ENCODE data around the gene PVR. TPM values are rescaled to one million over a fixed set of nuclear protein-coding genes. Genes with fewer than 3 reads are reported as not detected.

PVR gene
- total and polyA plus RNA-seq, 9 of the 15 experiments (the other 6 are each of a cell fraction or from before 2014, with no cell fraction given): 0.89 to 14.5 (median 9.8) TPM

DNA sequence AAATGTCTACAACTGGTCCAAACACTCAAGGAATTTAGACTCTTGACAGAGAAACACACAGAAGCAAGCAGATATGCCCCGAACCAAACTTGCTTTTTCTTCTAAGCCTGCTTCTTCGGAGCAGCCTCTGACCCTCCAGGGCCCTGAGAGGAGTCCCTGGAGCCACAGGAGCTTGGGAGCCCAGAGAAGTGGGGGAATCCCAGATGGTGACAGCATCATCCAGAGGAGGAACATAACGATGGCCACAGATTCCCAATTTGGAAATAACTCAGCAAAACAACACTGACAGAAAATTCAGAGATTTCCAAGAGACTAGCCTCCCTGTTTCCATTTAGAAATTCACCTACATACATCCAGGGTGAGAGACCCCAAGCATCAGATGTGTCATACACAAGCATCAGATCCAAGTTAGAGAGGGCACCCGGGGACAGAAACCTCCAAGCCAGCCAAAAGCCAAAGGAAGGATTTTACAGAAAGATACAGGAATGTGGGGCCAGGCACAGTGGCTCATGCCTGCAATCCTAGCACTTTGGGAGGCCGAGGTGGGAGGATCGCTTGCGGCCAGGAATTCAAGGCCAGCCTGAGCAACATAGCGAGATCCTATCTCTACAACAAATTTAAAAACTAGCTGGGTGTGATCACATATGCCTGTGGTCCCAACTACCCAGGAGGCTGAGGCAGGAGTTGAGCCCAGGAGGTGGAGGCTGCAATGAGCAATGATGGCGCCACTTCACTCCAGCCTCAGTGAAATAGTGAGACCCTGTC is 2.0 kb upstream of the PVR start:
- H3K9me1 ChIP-seq (ENCODE audit: control insufficient read depth, insufficient read depth, low read length): no peaks in the 10 kb centered on the region
- TF ChIP-seq, protein P1, sequence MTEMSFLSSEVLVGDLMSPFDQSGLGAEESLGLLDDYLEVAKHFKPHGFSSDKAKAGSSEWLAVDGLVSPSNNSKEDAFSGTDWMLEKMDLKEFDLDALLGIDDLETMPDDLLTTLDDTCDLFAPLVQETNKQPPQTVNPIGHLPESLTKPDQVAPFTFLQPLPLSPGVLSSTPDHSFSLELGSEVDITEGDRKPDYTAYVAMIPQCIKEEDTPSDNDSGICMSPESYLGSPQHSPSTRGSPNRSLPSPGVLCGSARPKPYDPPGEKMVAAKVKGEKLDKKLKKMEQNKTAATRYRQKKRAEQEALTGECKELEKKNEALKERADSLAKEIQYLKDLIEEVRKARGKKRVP (CRISPR knock-in tag; IDR thresholded peaks at IDR 0.05): no peak
- TF ChIP-seq TCF7 (IDR thresholded peaks at IDR 0.05; ENCODE audit: borderline replicate concordance) (no peak), LCOR (CRISPR knock-in tag; IDR thresholded peaks at IDR 0.05) (no peak), SRSF3 (IDR thresholded peaks at IDR 0.05; ENCODE audit: insufficient read depth, low read length) (no peak), ZFX (CRISPR knock-in tag; IDR thresholded peaks at IDR 0.05) (no peak), CBX8 (IDR thresholded peaks at IDR 0.05; ENCODE audit: borderline replicate concordance, extremely low read depth, low read depth, low read length, poor library complexity, severe bottlenecking) (no peak), NONO (IDR thresholded peaks at IDR 0.05; ENCODE audit: low read depth in 2 of 2, low read length in 1 of 2) (no peak), TAF7 (tag; IDR thresholded peaks at IDR 0.05) (no peak), DNMT1 (IDR thresholded peaks at IDR 0.05) (no peak)
- TF ChIP-seq, protein P2, sequence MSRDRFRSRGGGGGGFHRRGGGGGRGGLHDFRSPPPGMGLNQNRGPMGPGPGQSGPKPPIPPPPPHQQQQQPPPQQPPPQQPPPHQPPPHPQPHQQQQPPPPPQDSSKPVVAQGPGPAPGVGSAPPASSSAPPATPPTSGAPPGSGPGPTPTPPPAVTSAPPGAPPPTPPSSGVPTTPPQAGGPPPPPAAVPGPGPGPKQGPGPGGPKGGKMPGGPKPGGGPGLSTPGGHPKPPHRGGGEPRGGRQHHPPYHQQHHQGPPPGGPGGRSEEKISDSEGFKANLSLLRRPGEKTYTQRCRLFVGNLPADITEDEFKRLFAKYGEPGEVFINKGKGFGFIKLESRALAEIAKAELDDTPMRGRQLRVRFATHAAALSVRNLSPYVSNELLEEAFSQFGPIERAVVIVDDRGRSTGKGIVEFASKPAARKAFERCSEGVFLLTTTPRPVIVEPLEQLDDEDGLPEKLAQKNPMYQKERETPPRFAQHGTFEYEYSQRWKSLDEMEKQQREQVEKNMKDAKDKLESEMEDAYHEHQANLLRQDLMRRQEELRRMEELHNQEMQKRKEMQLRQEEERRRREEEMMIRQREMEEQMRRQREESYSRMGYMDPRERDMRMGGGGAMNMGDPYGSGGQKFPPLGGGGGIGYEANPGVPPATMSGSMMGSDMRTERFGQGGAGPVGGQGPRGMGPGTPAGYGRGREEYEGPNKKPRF (IDR thresholded peaks at IDR 0.05; ENCODE audit: low read depth, low read length): no peak
- CTCF ChIA-PET (ENCODE audit: low intra/inter-chr PET ratio): no interaction called here
- H3K79me2 ChIP-seq (ENCODE audit: control insufficient read depth, insufficient read depth, low read length): peaks cover 7% of the 10 kb centered on the region; the same call in 2 of the 3 replicates
- no peaks in the 10 kb centered on the region for H4K20me1 ChIP-seq (replicated peaks; ENCODE audit: control insufficient read depth, insufficient read depth, low read length)
- peaks cover 5 to 16% of the 10 kb centered on the region in 2 experiments; a peak in 4 of 5 replicates for H3K4me1 ChIP-seq (replicated peaks in 1 of 2; ENCODE audit: control insufficient read depth in 2 of 2, insufficient read depth in 2 of 2, low read length in 2 of 2)
- intact Hi-C loops (cut with micrococcal nuclease): no loop called here
- POLR2A ChIA-PET: interaction anchor here (0.6 kb wide), 2 partner anchors 12 to 50 kb away, joined by 3 read pairs; no protein-coding TSS in a partner anchor
- no peak overlapping the region for H2AFZ ChIP-seq (ENCODE audit: low read depth, low read length)
- H3K36me3 ChIP-seq (ENCODE audit: control insufficient read depth, insufficient read depth, low read length): no peaks in the 10 kb centered on the region
- no TSS peak for BruUV-seq (replicated peaks)
- no peak overlapping the region for H3K4me3 ChIP-seq
- no peak for DNase-seq (ENCODE audit: extremely low read depth in 1 of 4, low spot score in 3 of 4)
- in situ Hi-C loops (cut with MboI): no loop called here
- no peak for FAIRE-seq
- H3K9ac ChIP-seq (ENCODE audit: insufficient read depth in 1 of 2, low read depth in 2 of 2, low read length in 2 of 2): no peak overlapping the region
- H3K27ac ChIP-seq (ENCODE audit: extremely low read depth, low read depth, low read length): no peak overlapping the region
- H3K9me3 ChIP-seq (replicated peaks; ENCODE audit: control insufficient read depth, insufficient read depth, low read depth, low read length): no peaks in the 10 kb centered on the region
- H3K4me2 ChIP-seq (ENCODE audit: insufficient read depth, low read length): no peak overlapping the region
- H3K27me3 ChIP-seq (ENCODE audit: control insufficient read depth in 2 of 2, insufficient read depth in 2 of 2, low read length in 2 of 2): no peaks in the 10 kb centered on the region
- no peak for ATAC-seq
- 59% methylated on average over 9 of the region's 9 CpGs for WGBS (ENCODE audit: insufficient coverage, low coverage, missing lambda C conversion rate)
